Measurements from ENCODE around the gene P2RX4. TPM values are rescaled to one million over a fixed set of nuclear protein-coding genes. Genes with fewer than 3 reads are reported as not detected.

P2RX4 gene
- total and polyA plus RNA-seq, 9 of the 15 experiments (the other 6 are each of a cell fraction or from before 2014, with no cell fraction given): 6.6 to 21.5 (median 11.7) TPM

GRCh38 chr12:121167951-121168350 lies 42.0 kb upstream of the P2RX4 start:
- WGBS (ENCODE audit: insufficient coverage, low coverage, missing lambda C conversion rate): 39% methylated on average over 3 of the region's 3 CpGs
- H3K79me2 ChIP-seq (ENCODE audit: control insufficient read depth, insufficient read depth, low read length): no peaks in the 10 kb centered on the region
- POLR2A ChIA-PET: no interaction called here
- CTCF ChIA-PET (ENCODE audit: low intra/inter-chr PET ratio): no interaction called here
- no peak overlapping the region for H3K27ac ChIP-seq (ENCODE audit: extremely low read depth, low read depth, low read length)
- in situ Hi-C loops (cut with MboI): no loop called here
- no peaks in the 10 kb centered on the region for H3K36me3 ChIP-seq (ENCODE audit: control insufficient read depth, insufficient read depth, low read length)
- no peaks in the 10 kb centered on the region for H3K27me3 ChIP-seq (ENCODE audit: control insufficient read depth in 2 of 2, insufficient read depth in 2 of 2, low read length in 2 of 2)
- ATAC-seq (no peak), DNase-seq (ENCODE audit: extremely low read depth in 1 of 4, low spot score in 3 of 4) (no peak), FAIRE-seq (no peak)
- intact Hi-C loops (cut with micrococcal nuclease): no loop called here
- no peaks in the 10 kb centered on the region for H4K20me1 ChIP-seq (replicated peaks; ENCODE audit: control insufficient read depth, insufficient read depth, low read length)
- peaks cover 0 to 2% of the 10 kb centered on the region in 2 experiments; a peak in 2 of 5 replicates for H3K4me1 ChIP-seq (replicated peaks in 1 of 2; ENCODE audit: control insufficient read depth in 2 of 2, insufficient read depth in 2 of 2, low read length in 2 of 2)
- H3K9ac ChIP-seq (ENCODE audit: insufficient read depth in 1 of 2, low read depth in 2 of 2, low read length in 2 of 2): no peak overlapping the region
- no peaks in the 10 kb centered on the region for H3K9me1 ChIP-seq (ENCODE audit: control insufficient read depth, insufficient read depth, low read length)
- no peak overlapping the region for H3K4me2 ChIP-seq (ENCODE audit: insufficient read depth, low read length)
- no peak overlapping the region for H2AFZ ChIP-seq (ENCODE audit: low read depth, low read length)
- H3K4me3 ChIP-seq: no peak overlapping the region
- no peaks in the 10 kb centered on the region for H3K9me3 ChIP-seq (replicated peaks; ENCODE audit: control insufficient read depth, insufficient read depth, low read depth, low read length)
- BruUV-seq (replicated peaks): no TSS peak
- TF ChIP-seq PATZ1 (CRISPR knock-in tag; IDR thresholded peaks at IDR 0.05; ENCODE audit: borderline replicate concordance) (no peak), ZBTB49 (CRISPR knock-in tag; IDR thresholded peaks at IDR 0.05; ENCODE audit: borderline replicate concordance) (no peak), ARID1B (IDR thresholded peaks at IDR 0.05) (no peak), TFAP4 (CRISPR knock-in tag; IDR thresholded peaks at IDR 0.05; ENCODE audit: borderline replicate concordance) (no peak), SIN3A (IDR thresholded peaks at IDR 0.05; ENCODE audit: borderline replicate concordance in 2 of 2, control insufficient read depth in 1 of 2, low read depth in 2 of 2, low read length in 2 of 2) (no peak), PHF21A (IDR thresholded peaks at IDR 0.05; ENCODE audit: borderline replicate concordance, low read depth) (no peak), CREM (IDR thresholded peaks at IDR 0.05; ENCODE audit: low read depth) (no peak), ZNF717 (CRISPR knock-in tag; IDR thresholded peaks at IDR 0.05) (no peak), PCBP2 (IDR thresholded peaks at IDR 0.05; ENCODE audit: low read depth, low read length, poor library complexity, severe bottlenecking) (no peak), IRF2 (CRISPR knock-in tag; IDR thresholded peaks at IDR 0.05) (no peak), TGIF2 (CRISPR knock-in tag; IDR thresholded peaks at IDR 0.05) (no peak), CREB1 (IDR thresholded peaks at IDR 0.05) (no peak), CREB1 (CRISPR knock-in tag; IDR thresholded peaks at IDR 0.05) (no peak), ZNF740 (CRISPR knock-in tag; IDR thresholded peaks at IDR 0.05) (no peak), ZNF740 (tag; IDR thresholded peaks at IDR 0.05) (no peak)
